Measurements from ENCODE around the gene OR56A1.
"Not testable (repeated sequence)": the region's sequence is repeated elsewhere in the genome, so short reads cannot be mapped to it uniquely, and the experiment has no call there.

Gene OR56A1, protein sequence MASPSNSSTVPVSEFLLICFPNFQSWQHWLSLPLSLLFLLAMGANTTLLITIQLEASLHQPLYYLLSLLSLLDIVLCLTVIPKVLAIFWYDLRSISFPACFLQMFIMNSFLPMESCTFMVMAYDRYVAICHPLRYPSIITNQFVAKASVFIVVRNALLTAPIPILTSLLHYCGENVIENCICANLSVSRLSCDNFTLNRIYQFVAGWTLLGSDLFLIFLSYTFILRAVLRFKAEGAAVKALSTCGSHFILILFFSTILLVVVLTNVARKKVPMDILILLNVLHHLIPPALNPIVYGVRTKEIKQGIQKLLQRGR

DNA sequence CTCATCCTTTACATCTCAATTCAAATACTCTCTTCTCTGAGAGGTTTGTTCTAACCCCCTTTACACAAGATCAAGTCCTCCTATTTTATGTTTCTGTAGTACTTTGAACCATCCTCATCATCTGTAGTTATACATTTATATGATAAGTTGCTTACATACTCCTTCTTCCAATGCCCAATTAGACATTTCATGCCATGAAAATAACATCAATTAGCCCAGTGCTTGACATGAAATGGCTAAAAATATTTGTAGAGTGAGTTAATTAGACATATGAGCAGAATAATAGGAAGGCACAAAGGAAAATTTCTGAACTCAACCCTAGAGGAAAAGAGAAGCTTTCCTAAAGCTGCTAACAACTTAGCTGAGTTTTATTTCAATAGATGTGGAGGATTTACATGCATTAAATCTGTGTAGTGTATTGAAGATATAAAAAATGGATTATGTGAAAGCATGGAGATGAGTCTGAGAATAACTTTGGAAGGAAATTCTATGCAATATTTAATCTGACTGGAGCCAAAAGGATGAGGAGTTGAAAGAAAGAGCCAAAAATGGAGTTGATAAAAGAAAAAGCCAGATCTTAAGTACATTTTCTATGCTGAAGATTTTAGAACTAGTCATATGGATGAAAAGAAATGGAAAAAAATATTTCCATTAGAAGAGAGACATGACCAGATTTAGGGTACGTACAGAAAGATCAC, at the start of gene OR56A1:
Gene OR56A1, minus strand, starts transcription at position 51 of the 698 bp plus-strand sequence. CDS start 3,066 bp downstream, outside the sequence.
- DNase-seq: no peak

GRCh38 chr11:6079463-6079862, 48.9 kb upstream of the OR56A1 start:
- DNase-seq: no peak

- no peak for DNase-seq
Measured at GRCh38 chr11:6077723-6078122, 47.2 kb upstream of the OR56A1 start.

DNA sequence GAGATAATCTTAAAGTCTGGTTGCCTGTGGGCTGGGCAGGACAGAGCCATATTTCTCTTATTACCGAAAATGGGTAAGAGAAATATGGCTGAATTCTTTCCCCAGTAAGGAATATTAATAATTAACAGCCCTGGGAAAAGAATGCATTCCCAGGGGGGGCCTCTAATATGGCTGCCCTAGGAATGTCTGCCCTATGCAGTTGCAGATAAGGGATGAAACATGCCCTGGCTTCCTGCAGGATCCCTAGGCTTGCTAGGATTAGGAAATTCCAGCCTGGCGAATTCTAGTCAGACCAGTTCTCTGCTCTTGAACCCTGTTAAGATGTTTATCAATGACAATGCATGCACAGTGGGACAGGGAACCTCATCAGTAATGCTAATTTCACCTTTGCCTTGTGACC, 45.9 kb upstream of the OR56A1 start:
- not testable (repeated sequence) for DNase-seq

DNA sequence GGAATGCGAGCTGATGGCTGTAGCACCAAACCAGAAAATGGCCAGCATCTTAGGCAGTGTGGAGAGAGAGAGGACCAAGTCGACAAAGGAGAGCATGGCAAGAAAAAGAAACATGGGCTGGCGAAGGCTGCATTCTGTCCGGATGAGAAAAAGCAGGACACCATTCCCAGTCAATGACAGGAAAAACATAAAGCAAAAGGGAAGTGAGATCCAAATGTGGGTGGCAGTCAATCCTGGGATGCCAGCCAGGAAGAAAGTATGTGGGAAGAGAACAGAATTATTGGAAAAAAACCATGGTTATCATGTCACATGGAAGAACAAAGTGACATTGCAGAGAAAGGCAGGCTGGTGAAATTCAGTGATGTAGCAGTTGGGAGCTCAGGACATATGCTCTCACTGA, 36.9 kb upstream of the OR56A1 start:
- no peak for DNase-seq

GRCh38 chr11:6062691-6063358, 32.3 kb upstream of the OR56A1 start:
- no peak for DNase-seq

DNA sequence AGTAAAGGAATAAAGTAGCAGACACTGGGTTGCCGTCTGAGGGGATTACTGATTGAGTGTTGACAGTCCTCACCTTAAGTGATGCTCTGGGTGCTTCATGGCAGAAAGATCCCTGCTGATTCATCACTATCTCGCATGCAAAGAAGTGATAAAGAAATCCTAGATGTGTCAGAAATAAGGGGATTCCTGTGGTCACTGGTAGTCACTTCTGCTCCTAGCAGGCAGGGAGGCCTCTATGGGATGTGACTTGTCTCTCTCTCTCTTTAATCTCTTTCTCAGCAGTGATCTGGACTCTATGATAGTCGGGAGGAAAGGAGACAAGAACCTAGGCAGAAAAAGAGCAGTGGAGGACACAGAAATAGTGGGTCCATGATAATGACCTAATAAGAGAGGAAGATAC, 30.9 kb upstream of the OR56A1 start:
- DNase-seq: no peak

- DNase-seq: no peak
Measured at GRCh38 chr11:6057452-6057851, 26.9 kb upstream of the OR56A1 start.

GRCh38 chr11:6055569-6055968, 25.0 kb upstream of the OR56A1 start:
- DNase-seq: no peak

DNA sequence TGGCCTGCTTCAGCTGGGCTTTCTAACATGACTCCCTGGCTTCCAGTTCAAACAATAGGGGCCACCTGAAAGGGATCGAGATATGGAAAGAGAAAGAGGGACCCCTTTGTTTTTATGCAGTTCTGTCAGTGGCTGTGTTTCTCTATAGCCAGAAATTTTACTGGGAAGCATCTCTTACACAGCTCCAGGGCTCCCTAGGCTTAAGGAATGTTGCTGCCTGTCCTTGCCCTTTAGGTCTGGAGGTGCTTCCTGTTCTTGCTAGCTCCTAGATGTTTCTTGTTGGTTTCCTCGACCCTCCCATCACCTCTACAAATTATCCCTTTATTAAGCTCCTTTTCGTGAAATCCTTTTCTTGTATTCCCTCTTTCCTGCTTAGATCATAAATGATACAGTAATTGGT, 21.8 kb upstream of the OR56A1 start:
- DNase-seq: no peak

DNA sequence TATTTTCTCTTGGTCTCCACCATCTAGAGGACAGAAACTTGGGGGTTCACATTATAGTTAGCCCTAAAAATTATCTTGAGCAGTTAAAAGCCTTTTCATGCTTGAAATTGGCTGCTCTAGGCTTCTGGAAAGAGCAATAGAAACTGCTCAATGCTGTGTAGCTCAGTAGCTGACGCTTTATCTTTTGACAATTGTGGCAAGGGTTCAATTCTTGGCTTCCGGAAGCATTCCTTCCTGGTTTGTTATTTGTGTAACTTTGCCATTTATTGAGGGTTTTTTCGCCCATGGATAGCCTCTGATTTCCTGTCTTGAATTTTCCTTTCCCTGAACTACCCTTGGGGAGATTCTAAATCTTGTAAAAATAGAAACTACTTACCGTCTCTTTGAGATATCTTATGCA, 10.3 kb upstream of the OR56A1 start:
- no peak for DNase-seq

DNA sequence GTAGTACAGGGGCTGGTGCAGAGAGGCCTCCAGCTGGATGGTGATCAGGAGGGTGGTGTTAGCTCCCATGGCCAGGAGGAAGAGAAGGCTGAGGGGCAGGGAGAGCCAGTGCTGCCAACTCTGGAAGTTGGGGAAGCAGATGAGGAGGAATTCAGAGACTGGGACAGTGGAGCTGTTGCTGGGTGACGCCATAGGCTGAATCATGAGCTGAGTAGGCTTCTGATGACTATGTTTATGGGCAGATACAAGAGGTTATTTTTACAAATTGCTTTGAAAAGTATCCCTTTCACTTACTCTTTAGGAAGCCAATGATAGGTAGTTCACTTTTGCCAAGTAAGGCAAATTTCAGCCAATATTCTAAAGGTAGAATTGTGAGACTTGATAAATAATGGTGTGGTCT, 3.1 kb downstream of the OR56A1 start:
- no peak for DNase-seq

GRCh38 chr11:6025056-6025455, 5.5 kb downstream of the OR56A1 start:
- DNase-seq: no peak

GRCh38 chr11:6022956-6023355, 7.6 kb downstream of the OR56A1 start:
- peak; percentile 11 for DNase-seq

DNA sequence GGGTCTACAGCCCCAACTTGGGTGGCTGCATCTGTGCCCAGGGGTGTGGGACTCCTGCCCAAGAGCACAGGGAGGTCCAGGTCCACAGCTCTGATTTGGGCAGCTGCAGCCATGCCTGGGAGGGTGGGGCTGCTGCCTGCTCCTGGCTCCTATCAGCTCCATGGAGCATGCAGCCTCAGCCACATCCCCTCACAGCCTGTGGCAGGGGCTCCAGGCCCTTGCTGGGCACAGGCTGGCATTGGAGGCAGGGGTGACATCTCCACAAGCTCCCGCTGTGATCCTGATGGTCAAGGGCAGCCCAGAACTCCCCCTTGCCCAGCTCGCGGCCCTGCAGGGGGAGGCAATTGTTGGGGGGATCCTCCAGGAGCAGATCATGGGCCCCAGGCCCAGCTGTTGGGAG, 17.5 kb downstream of the OR56A1 start:
- no peak for DNase-seq

DNA sequence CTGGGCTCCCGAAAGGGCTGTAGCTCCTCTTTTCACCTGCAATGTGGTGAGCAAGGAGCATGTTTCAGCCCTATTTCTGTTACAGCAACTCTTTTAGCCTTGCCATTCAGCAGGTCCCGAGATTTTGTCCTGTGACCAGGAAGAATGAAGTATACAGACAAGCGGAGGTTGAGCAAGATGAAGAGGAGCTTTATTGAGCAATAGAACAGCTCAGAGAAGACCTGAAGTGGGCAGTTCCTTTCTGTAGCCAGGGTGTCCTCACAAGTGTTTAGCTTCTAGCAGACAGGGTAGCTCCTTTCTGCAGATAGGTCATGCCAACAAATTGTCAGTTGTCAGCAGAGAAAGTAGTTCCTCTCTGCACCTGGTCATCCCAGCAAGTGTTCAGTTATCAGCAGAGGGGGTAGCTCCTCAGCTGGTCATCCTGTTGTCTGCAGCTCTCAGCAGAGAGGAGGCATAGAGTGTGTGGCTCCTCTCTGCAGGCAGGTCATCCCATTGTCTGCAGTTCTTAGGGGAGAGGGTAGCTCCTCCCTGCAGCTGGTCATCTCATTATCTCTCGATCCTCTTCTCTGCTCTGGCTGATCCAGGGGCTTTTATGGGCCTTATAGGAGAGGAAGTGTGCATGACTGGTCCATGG, 18.4 kb downstream of the OR56A1 start:
- no peak for DNase-seq

DNA sequence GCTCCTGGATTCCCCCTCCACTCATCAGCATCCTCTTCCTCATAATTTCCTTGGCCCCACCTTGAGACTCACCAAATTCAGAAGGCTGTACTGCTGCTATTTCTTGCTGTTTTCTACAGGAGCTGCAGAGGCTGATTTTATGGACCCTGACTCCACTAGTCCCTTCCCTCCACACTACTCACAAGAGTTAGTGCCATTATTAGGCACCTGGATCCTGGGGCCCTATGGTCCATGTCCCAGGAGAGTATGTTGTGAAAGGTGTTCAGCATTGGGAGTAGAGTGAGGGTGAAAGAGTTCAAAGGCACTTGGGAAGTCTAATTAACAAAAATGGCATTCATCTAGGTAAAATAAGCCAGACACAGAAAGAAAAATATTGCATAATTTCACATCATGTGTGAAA, 23.7 kb downstream of the OR56A1 start, which contains the start of gene OR56A4:
Gene OR56A4, minus strand, starts transcription at position 101 of the 400 bp plus-strand sequence. CDS start 3,954 bp downstream, outside the sequence.
- no peak for DNase-seq

GRCh38 chr11:6006395-6006794, 24.2 kb downstream of the OR56A1 start:
- DNase-seq: no peak

GRCh38 chr11:6002202-6002699, 28.3 kb downstream of the OR56A1 start:
- DNase-seq: no peak

DNA sequence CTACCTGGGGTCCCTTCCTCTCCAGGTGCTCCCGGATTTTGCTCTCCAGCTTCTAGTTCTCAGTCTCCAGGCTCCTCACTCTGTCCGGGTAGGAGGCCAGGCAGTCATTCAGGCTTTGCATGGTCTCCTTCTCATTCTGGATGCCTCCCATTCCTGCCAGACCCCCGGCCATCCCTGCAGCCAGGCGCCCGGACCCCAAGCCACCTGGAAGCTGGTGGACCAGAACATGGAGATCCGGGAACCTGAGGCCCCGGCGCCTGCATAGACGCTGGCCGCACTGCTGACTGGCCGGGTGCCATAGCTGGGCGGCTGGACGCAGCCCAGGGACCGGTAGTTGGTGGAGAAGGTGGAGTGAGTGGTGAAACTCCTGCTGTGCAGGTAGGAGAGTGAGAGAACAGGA, 35.8 kb downstream of the OR56A1 start:
- DNase-seq: no peak

GRCh38 chr11:5992604-5993251, 37.8 kb downstream of the OR56A1 start:
- DNase-seq: peak; percentile 6

GRCh38 chr11:5992150-5992549, 38.4 kb downstream of the OR56A1 start:
- no peak for DNase-seq

GRCh38 chr11:5989203-5989602, 41.4 kb downstream of the OR56A1 start:
- DNase-seq: no peak

Data from HCEC 1CT (cell line).